HTR-8/SVneo (cell line): ENCODE measurements around the gene SMIM14.
"Not testable (repeated sequence)": the region's sequence is repeated elsewhere in the genome, so short reads cannot be mapped to it uniquely, and the experiment has no call there.

Source experiments
- DNase-seq: peaks from one replicate; pipeline ENCODE4 v3.0.0; 2011; ENCODE audit warnings: low spot score, mixed read lengths; ENCODE audit not compliant: insufficient read length
- FAIRE-seq: peaks from 2 replicates; lab custom pipeline; 2011; peaks lifted over from hg19 to GRCh38; lab: Jason Lieb, UNC

The SMIM14 gene

GRCh38 chr4:39638354-39639239, at the start of gene SMIM14:
SMIM14 (minus strand) TSS chr4:39638865; CDS start chr4:39605145, 33,720 bp downstream.
- peak; percentile 88 for FAIRE-seq
- peak; percentile 97 for DNase-seq

GRCh38 chr4:39687014-39687413, 48.3 kb upstream of the SMIM14 start:
- no peak for FAIRE-seq

GRCh38 chr4:39685990-39686389, 47.3 kb upstream of the SMIM14 start:
- DNase-seq (no peak), FAIRE-seq (no peak)

More at GRCh38 chr4:39687014-39687413, 48.3 kb upstream of the SMIM14 start:
- DNase-seq, result no peak

GRCh38 chr4:39682138-39682537, 43.5 kb upstream of the SMIM14 start:
- DNase-seq (no peak), FAIRE-seq (no peak)

GRCh38 chr4:39681003-39681402, 42.3 kb upstream of the SMIM14 start:
- not testable (repeated sequence) for DNase-seq, FAIRE-seq

- not testable (repeated sequence) for FAIRE-seq
These were observed 37.0 kb upstream of the SMIM14 start for GRCh38 chr4:39675681-39676080.

GRCh38 chr4:39670296-39670695, 31.6 kb upstream of the SMIM14 start:
- not testable (repeated sequence) for FAIRE-seq, DNase-seq

More at GRCh38 chr4:39675681-39676080, 37.0 kb upstream of the SMIM14 start:
- not testable (repeated sequence) for DNase-seq

- DNase-seq (no peak), FAIRE-seq (no peak)
These were observed 30.2 kb upstream of the SMIM14 start for GRCh38 chr4:39668887-39669286.

GRCh38 chr4:39667706-39668105, 29.0 kb upstream of the SMIM14 start:
- DNase-seq (no peak), FAIRE-seq (no peak)

- DNase-seq, result no peak
- FAIRE-seq, result peak; percentile 44
These were observed 26.4 kb upstream of the SMIM14 start for GRCh38 chr4:39664828-39665731.

GRCh38 chr4:39662683-39663082, 24.0 kb upstream of the SMIM14 start:
- DNase-seq, result no peak

GRCh38 chr4:39660757-39661156, 22.1 kb upstream of the SMIM14 start:
- FAIRE-seq, result no peak
- no peak for DNase-seq

More at GRCh38 chr4:39662683-39663082, 24.0 kb upstream of the SMIM14 start:
- no peak for FAIRE-seq

GRCh38 chr4:39660045-39660444, 21.4 kb upstream of the SMIM14 start:
- DNase-seq (no peak), FAIRE-seq (no peak)

GRCh38 chr4:39658756-39659155, 20.1 kb upstream of the SMIM14 start:
- FAIRE-seq, result no peak
- no peak for DNase-seq

GRCh38 chr4:39657465-39657864, 18.8 kb upstream of the SMIM14 start:
- DNase-seq (no peak), FAIRE-seq (no peak)

- DNase-seq, FAIRE-seq: not testable (repeated sequence)
These were observed 18.0 kb upstream of the SMIM14 start for GRCh38 chr4:39656638-39657037.

GRCh38 chr4:39655876-39656275, 17.2 kb upstream of the SMIM14 start:
- DNase-seq (no peak), FAIRE-seq (no peak)

GRCh38 chr4:39655211-39655610, 16.5 kb upstream of the SMIM14 start:
- DNase-seq (no peak), FAIRE-seq (no peak)

GRCh38 chr4:39651586-39651985, 12.9 kb upstream of the SMIM14 start:
- not testable (repeated sequence) for FAIRE-seq, DNase-seq

GRCh38 chr4:39649639-39650265, 11.1 kb upstream of the SMIM14 start:
- DNase-seq (no peak), FAIRE-seq (no peak)
